DND-41 (cell line): ENCODE measurements around the gene GAB4.

Experiments used
- ATAC-seq: fragments of 200-7000 bp; cut with Tn5 transposase; 3 replicates; pipeline ENCODE4 v1.9.1; 2021; ENCODE audit warnings: low read depth; ENCODE audit not compliant: insufficient read depth
- DNase-seq: peaks from one replicate; pipeline ENCODE4 v3.0.0-alpha.2; 2020
- H2AFZ ChIP-seq: 2 replicates; pipeline ENCODE4 v1.6.0; 2012; ENCODE audit warnings: low read depth, low read length
- H3K27ac ChIP-seq: 2 replicates; pipeline ENCODE4 v1.5.1; 2012; ENCODE audit warnings: low read length, inconsistent platforms
- H3K27me3 ChIP-seq: fragments of 200-600 bp; sonication (generic); 2 replicates; pipeline ENCODE4 v1.6.0; 2012; ENCODE audit warnings: low read length, mild to moderate bottlenecking, inconsistent platforms; ENCODE audit not compliant: insufficient read depth, poor library complexity
- H3K36me3 ChIP-seq: 2 replicates; pipeline ENCODE4 v1.5.1; 2012; ENCODE audit warnings: low read length, inconsistent platforms; ENCODE audit not compliant: insufficient read depth
- H3K4me1 ChIP-seq: 2 replicates; pipeline ENCODE4 v1.5.1; 2012; ENCODE audit warnings: mild to moderate bottlenecking, low read length; ENCODE audit not compliant: insufficient read depth
- H3K4me2 ChIP-seq: 2 replicates; pipeline ENCODE4 v1.6.0; 2012; ENCODE audit warnings: mild to moderate bottlenecking, moderate library complexity, low read length, inconsistent platforms; ENCODE audit not compliant: insufficient read depth
- H3K4me3 ChIP-seq, 2 experiments: fragments of 200-600 bp in 1 of 2; shearing (Covaris generic) in 1 of 2; 2 replicates each; pipeline ENCODE4 v1.5.1; 2012 to 2016; ENCODE audit warnings: inconsistent platforms in 2 of 2, low read length in 2 of 2, mild to moderate bottlenecking in 2 of 2, low read depth in 1 of 2, moderate library complexity in 1 of 2
- H3K79me2 ChIP-seq: 2 replicates; pipeline ENCODE4 v1.6.0; 2012; ENCODE audit warnings: low read length, inconsistent platforms; ENCODE audit not compliant: insufficient read depth
- H3K9ac ChIP-seq: 2 replicates; pipeline ENCODE4 v1.6.0; 2012; ENCODE audit warnings: low read depth, mild to moderate bottlenecking, inconsistent platforms, low read length, moderate library complexity
- H3K9me3 ChIP-seq: 2 replicates; pipeline ENCODE4 v1.5.1; 2012; ENCODE audit warnings: low read length, moderate library complexity, mild to moderate bottlenecking, inconsistent platforms; ENCODE audit not compliant: insufficient read depth, severe bottlenecking
- H4K20me1 ChIP-seq: 2 replicates; pipeline ENCODE4 v1.6.0; 2012; ENCODE audit warnings: low read length; ENCODE audit not compliant: insufficient read depth
- EZH2 ChIP-seq: IDR thresholded peaks from 3 replicates; pipeline ENCODE4 v1.6.1; 2012; ENCODE audit warnings: borderline replicate concordance, low read depth, mild to moderate bottlenecking, moderate library complexity, low read length, inconsistent platforms; ENCODE audit not compliant: severe bottlenecking
- TF ChIP-seq, protein P1 (sequence below): IDR thresholded peaks from 2 replicates; pipeline ENCODE4 v1.5.1; 2012; ENCODE audit warnings: borderline replicate concordance, low read length, moderate library complexity, mild to moderate bottlenecking; ENCODE audit not compliant: poor library complexity, severe bottlenecking; ENCODE audit errors: extremely low read depth

GAB4 gene, protein sequence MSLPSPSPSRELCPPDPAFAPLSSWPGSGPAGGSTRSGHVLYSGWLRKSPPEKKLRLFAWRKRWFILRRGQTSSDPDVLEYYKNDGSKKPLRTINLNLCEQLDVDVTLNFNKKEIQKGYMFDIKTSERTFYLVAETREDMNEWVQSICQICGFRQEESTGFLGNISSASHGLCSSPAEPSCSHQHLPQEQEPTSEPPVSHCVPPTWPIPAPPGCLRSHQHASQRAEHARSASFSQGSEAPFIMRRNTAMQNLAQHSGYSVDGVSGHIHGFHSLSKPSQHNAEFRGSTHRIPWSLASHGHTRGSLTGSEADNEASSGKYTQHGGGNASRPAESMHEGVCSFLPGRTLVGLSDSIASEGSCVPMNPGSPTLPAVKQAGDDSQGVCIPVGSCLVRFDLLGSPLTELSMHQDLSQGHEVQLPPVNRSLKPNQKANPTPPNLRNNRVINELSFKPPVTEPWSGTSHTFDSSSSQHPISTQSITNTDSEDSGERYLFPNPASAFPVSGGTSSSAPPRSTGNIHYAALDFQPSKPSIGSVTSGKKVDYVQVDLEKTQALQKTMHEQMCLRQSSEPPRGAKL

DNA sequence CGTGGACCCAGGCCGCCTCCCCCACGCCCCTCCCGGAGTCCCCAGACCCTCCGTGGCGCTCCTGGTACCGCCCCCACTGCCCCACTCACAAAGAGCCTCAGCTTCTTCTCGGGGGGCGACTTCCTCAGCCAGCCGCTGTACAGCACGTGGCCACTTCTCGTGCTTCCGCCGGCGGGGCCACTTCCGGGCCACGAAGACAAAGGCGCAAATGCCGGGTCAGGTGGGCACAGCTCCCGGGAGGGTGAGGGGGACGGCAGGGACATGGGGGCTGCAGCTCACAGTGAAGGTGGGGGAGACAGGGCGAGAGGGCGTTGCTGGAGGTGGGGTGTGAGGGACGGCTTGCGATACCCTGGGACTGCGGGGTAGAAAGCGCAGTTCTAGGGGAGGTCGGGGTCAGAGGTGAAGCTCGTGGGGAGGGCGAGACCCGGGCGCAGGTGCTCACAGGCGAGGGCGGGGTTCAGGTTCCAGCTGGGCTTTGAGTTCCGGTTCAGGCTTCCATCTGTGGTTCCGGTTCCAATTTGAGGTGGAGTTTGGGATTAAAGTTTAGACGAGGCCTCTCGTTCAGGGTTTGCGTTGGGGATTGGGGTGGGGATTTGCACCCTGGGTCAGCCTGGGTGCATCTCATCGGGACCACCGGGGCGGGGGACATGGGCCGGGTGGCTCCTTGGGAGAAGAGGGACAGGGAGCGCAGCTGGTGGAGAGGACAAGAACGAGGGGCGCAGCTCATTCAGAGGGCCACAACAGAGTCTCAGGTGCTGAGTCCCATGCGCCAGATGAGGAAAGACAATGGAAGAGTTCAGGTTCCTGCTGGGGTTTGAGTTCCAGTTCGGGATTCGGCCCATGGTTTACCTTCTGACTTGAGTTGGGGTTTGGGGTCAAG lies at the start of gene GAB4:
TSS of gene GAB4 (minus strand) at position 371 of the 880 bp plus-strand sequence. CDS start at position 263, 108 bp downstream.
- Histone ChIP-seq H3K9ac (no peak within 1 kb of the TSS), H3K4me2 (no peak within 1 kb of the TSS), H3K79me2 (no peaks in the 10 kb centered on the region), H3K4me3 (no peak within 1 kb of the TSS), H4K20me1 (no peaks in the 10 kb centered on the region), H3K27me3 (no peaks in the 10 kb centered on the region), H3K4me1 (no peaks in the 10 kb centered on the region), H3K9me3 (no peaks in the 10 kb centered on the region), H2AFZ (no peak within 1 kb of the TSS), H3K27ac (no peak within 1 kb of the TSS), H3K36me3 (no peaks in the 10 kb centered on the region)
- ATAC-seq: no peak
- DNase-seq: no peak
- no peak for TF ChIP-seq EZH2
- TF ChIP-seq, protein P1, sequence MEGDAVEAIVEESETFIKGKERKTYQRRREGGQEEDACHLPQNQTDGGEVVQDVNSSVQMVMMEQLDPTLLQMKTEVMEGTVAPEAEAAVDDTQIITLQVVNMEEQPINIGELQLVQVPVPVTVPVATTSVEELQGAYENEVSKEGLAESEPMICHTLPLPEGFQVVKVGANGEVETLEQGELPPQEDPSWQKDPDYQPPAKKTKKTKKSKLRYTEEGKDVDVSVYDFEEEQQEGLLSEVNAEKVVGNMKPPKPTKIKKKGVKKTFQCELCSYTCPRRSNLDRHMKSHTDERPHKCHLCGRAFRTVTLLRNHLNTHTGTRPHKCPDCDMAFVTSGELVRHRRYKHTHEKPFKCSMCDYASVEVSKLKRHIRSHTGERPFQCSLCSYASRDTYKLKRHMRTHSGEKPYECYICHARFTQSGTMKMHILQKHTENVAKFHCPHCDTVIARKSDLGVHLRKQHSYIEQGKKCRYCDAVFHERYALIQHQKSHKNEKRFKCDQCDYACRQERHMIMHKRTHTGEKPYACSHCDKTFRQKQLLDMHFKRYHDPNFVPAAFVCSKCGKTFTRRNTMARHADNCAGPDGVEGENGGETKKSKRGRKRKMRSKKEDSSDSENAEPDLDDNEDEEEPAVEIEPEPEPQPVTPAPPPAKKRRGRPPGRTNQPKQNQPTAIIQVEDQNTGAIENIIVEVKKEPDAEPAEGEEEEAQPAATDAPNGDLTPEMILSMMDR: no peak

- H3K27ac ChIP-seq: no peak overlapping the region
- no peaks in the 10 kb centered on the region for H3K27me3 ChIP-seq
- H3K4me1 ChIP-seq: peaks cover 2% of the 10 kb centered on the region; the same call in 1 of the 2 replicates
- H4K20me1 ChIP-seq: no peaks in the 10 kb centered on the region
- DNase-seq: no peak
- H3K4me3 ChIP-seq: no peak overlapping the region
- no peaks in the 10 kb centered on the region for H3K9me3 ChIP-seq
- no peaks in the 10 kb centered on the region for H3K36me3 ChIP-seq
- no peak for ATAC-seq
- no peaks in the 10 kb centered on the region for H3K79me2 ChIP-seq
- no peak overlapping the region for H3K4me2 ChIP-seq
- TF ChIP-seq, protein P1: no peak
- TF ChIP-seq EZH2: no peak
- no peak overlapping the region for H2AFZ ChIP-seq
- H3K9ac ChIP-seq: no peak overlapping the region
Measured at GRCh38 chr22:17056807-17057206, 48.8 kb upstream of the GAB4 start.

DNA sequence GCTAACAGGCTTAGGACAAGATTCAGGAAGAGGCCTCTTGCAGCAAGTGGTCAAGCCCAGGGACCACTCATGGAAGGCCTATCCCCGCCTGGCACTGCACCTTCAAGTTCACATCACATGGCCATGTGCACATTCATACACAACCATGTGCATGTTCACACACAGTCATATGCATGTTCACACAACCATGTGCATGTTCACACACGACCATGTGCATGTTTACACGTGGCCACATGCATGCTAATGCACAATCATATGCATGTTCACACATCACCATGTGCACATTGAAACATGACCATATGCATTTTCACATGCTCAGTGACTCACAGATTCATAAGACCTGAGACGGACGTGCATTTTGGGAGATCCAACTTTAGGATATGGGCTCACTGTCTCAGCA lies 48.0 kb upstream of the GAB4 start:
- DNase-seq: no peak
- Histone ChIP-seq H3K79me2 (no peaks in the 10 kb centered on the region), H3K27me3 (no peaks in the 10 kb centered on the region), H3K9ac (no peak overlapping the region), H3K4me2 (no peak overlapping the region), H4K20me1 (no peaks in the 10 kb centered on the region), H2AFZ (no peak overlapping the region), H3K9me3 (no peaks in the 10 kb centered on the region), H3K27ac (no peak overlapping the region), H3K4me1 (peaks cover 2% of the 10 kb centered on the region; the same call in 1 of the 2 replicates), H3K36me3 (no peaks in the 10 kb centered on the region), H3K4me3 (no peak overlapping the region)
- ATAC-seq: no peak
- TF ChIP-seq EZH2: no peak
- TF ChIP-seq, protein P1: no peak
